ENCODE data around the gene GPBP1. TPM values are rescaled to one million over a fixed set of nuclear protein-coding genes. Genes with fewer than 3 reads are reported as not detected.
A peak's percentile ranks its signal among the peaks of the same experiment; 100 is the strongest.

The GPBP1 gene, protein sequence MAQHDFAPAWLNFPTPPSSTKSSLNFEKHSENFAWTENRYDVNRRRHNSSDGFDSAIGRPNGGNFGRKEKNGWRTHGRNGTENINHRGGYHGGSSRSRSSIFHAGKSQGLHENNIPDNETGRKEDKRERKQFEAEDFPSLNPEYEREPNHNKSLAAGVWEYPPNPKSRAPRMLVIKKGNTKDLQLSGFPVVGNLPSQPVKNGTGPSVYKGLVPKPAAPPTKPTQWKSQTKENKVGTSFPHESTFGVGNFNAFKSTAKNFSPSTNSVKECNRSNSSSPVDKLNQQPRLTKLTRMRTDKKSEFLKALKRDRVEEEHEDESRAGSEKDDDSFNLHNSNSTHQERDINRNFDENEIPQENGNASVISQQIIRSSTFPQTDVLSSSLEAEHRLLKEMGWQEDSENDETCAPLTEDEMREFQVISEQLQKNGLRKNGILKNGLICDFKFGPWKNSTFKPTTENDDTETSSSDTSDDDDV
- total RNA-seq (2014; rRNA removed; shearing (Covaris generic)): 109 and 121 TPM in 2 replicates
- 78.9 and 105 TPM in 2 replicates for polyA plus RNA-seq (2016; fragmentation: Nextera tagmentation; extraction: Ambion mirVana)
- long read RNA-seq, partial matches to known transcripts: 26 of 42 reads
- long read RNA-seq, other reads (novel, unspliced or antisense): 13 of 42 reads

- peak within 1 kb of the TSS; percentile 100 for H3K27ac ChIP-seq (ENCODE audit: low read depth)
- H3K27me3 ChIP-seq (ENCODE audit: insufficient read depth): no peaks in the 10 kb centered on the region
- ATAC-seq: peak; percentile 83
- Mint-ChIP-seq H3K36me3 (ENCODE audit: low read depth) (peaks cover 37% of the 10 kb centered on the region), H3K27me3 (ENCODE audit: insufficient read depth, low read depth, poor library complexity) (peaks cover 17% of the 10 kb centered on the region), H3K4me1 (peaks cover 26% of the 10 kb centered on the region; the same call in 2 of the 3 replicates), H3K4me3 (peak within 1 kb of the TSS; percentile 91), H3K27ac (peak within 1 kb of the TSS; percentile 99), H3K9me3 (no peaks in the 10 kb centered on the region)
- H3K4me1 ChIP-seq (ENCODE audit: insufficient read depth): peaks cover 8% of the 10 kb centered on the region; the same call in 1 of the 2 replicates
- H3K9me2 ChIP-seq (ENCODE audit: insufficient read depth): no peaks in the 10 kb centered on the region
- H2AFZ ChIP-seq: peak within 1 kb of the TSS; percentile 80
- H3K4me3 ChIP-seq: peak within 1 kb of the TSS; percentile 93
- no peaks in the 10 kb centered on the region; the same call in 1 of the 2 replicates for H3K36me3 ChIP-seq (ENCODE audit: insufficient read depth)
- peak within 1 kb of the TSS; percentile 97 for H3K4me2 ChIP-seq
- DNase-seq (ENCODE audit: low spot score): peak; percentile 97
- peaks cover 46% of the 10 kb centered on the region for H3K79me2 ChIP-seq (replicated peaks; ENCODE audit: insufficient read depth)
- H3F3A ChIP-seq (replicated peaks; ENCODE audit: low read depth): peaks cover 7% of the 10 kb centered on the region; the same call in 1 of the 2 replicates
- H4K20me1 ChIP-seq (replicated peaks; ENCODE audit: insufficient read depth): peaks cover 26% of the 10 kb centered on the region
- no peak for TF ChIP-seq EZH2phosphoT487 (IDR thresholded peaks at IDR 0.05; ENCODE audit: unreplicated experiment)
- no peak for TF ChIP-seq ZNF114 (CRISPR knock-in tag; IDR thresholded peaks at IDR 0.05)
- TF ChIP-seq EZH2 (IDR thresholded peaks at IDR 0.05; ENCODE audit: low read depth, unreplicated experiment): no peak
- TF ChIP-seq, protein P1, sequence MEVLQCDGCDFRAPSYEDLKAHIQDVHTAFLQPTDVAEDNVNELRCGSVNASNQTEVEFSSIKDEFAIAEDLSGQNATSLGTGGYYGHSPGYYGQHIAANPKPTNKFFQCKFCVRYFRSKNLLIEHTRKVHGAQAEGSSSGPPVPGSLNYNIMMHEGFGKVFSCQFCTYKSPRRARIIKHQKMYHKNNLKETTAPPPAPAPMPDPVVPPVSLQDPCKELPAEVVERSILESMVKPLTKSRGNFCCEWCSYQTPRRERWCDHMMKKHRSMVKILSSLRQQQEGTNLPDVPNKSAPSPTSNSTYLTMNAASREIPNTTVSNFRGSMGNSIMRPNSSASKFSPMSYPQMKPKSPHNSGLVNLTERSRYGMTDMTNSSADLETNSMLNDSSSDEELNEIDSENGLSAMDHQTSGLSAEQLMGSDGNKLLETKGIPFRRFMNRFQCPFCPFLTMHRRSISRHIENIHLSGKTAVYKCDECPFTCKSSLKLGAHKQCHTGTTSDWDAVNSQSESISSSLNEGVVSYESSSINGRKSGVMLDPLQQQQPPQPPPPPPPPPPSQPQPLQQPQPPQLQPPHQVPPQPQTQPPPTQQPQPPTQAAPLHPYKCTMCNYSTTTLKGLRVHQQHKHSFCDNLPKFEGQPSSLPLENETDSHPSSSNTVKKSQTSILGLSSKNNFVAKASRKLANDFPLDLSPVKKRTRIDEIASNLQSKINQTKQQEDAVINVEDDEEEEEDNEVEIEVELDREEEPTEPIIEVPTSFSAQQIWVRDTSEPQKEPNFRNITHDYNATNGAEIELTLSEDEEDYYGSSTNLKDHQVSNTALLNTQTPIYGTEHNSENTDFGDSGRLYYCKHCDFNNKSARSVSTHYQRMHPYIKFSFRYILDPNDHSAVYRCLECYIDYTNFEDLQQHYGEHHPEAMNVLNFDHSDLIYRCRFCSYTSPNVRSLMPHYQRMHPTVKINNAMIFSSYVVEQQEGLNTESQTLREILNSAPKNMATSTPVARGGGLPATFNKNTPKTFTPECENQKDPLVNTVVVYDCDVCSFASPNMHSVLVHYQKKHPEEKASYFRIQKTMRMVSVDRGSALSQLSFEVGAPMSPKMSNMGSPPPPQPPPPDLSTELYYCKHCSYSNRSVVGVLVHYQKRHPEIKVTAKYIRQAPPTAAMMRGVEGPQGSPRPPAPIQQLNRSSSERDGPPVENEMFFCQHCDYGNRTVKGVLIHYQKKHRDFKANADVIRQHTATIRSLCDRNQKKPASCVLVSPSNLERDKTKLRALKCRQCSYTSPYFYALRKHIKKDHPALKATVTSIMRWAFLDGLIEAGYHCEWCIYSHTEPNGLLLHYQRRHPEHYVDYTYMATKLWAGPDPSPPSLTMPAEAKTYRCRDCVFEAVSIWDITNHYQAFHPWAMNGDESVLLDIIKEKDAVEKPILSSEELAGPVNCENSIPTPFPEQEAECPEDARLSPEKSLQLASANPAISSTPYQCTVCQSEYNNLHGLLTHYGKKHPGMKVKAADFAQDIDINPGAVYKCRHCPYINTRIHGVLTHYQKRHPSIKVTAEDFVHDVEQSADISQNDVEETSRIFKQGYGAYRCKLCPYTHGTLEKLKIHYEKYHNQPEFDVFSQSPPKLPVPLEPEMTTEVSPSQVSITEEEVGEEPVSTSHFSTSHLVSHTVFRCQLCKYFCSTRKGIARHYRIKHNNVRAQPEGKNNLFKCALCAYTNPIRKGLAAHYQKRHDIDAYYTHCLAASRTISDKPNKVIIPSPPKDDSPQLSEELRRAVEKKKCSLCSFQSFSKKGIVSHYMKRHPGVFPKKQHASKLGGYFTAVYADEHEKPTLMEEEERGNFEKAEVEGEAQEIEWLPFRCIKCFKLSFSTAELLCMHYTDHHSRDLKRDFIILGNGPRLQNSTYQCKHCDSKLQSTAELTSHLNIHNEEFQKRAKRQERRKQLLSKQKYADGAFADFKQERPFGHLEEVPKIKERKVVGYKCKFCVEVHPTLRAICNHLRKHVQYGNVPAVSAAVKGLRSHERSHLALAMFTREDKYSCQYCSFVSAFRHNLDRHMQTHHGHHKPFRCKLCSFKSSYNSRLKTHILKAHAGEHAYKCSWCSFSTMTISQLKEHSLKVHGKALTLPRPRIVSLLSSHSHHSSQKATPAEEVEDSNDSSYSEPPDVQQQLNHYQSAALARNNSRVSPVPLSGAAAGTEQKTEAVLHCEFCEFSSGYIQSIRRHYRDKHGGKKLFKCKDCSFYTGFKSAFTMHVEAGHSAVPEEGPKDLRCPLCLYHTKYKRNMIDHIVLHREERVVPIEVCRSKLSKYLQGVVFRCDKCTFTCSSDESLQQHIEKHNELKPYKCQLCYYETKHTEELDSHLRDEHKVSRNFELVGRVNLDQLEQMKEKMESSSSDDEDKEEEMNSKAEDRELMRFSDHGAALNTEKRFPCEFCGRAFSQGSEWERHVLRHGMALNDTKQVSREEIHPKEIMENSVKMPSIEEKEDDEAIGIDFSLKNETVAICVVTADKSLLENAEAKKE (CRISPR knock-in tag; IDR thresholded peaks at IDR 0.05): no peak
- TF ChIP-seq POLR2AphosphoS5 (IDR thresholded peaks at IDR 0.05; ENCODE audit: low read depth): peak; percentile 87
- no peak for TF ChIP-seq NANOG (IDR thresholded peaks at IDR 0.05; ENCODE audit: borderline replicate concordance)
- TF ChIP-seq CTCF (conservative IDR thresholded peaks at IDR 0.05; ENCODE audit: low read depth in 2 of 2): peak in 1 of 2 experiments; percentile 14; a peak in 1 of 4 replicates
- TF ChIP-seq JUNB (IDR thresholded peaks at IDR 0.05; ENCODE audit: unreplicated experiment): no peak
- TF ChIP-seq CREB1 (CRISPR knock-in tag; IDR thresholded peaks at IDR 0.05; ENCODE audit: low read depth): peak; percentile 95
- no peak for TF ChIP-seq REST (IDR thresholded peaks at IDR 0.05; ENCODE audit: unreplicated experiment)
- no peak for TF ChIP-seq STAT1 (IDR thresholded peaks at IDR 0.05; ENCODE audit: unreplicated experiment)
- TF ChIP-seq ZNF331 (CRISPR knock-in tag; IDR thresholded peaks at IDR 0.05; ENCODE audit: low read depth): no peak
Observed at GRCh38 chr5:57173319-57174127, at the start of gene GPBP1. Gene GPBP1, plus strand, starts transcription at chr5:57174059. Its CDS starts 40,072 bp downstream, at chr5:57214131.

All from GM23338 (cell line).